H9 (cell line): ENCODE data around the gene PTGES2. TPM values are rescaled to one million over a fixed set of nuclear protein-coding genes. Genes with fewer than 3 reads are reported as not detected.

ENCODE experiments used
- DNase-seq: peaks from one replicate; pipeline ENCODE4 v3.0.0-alpha.2; 2017
- H2AFZ ChIP-seq: one replicate; pipeline ENCODE4 v1.6.1; 2013; ENCODE audit warnings: mild to moderate bottlenecking, low read length, control low read depth, moderate library complexity
- H2AK5ac ChIP-seq: 2 replicates; pipeline ENCODE4 v1.6.1; 2013; ENCODE audit warnings: low read length, control low read depth, mixed read lengths; ENCODE audit not compliant: insufficient read length
- H2BK120ac ChIP-seq: one replicate; pipeline ENCODE4 v1.6.1; 2013; ENCODE audit warnings: low read depth, mild to moderate bottlenecking, low read length, control low read depth, inconsistent platforms; ENCODE audit not compliant: poor library complexity, severe bottlenecking
- H2BK12ac ChIP-seq: 2 replicates; pipeline ENCODE4 v1.6.1; 2013; ENCODE audit warnings: low read length, control low read depth, mixed read lengths, low read depth; ENCODE audit not compliant: insufficient read length
- H2BK15ac ChIP-seq: 2 replicates; pipeline ENCODE4 v1.6.1; 2013; ENCODE audit warnings: low read depth, low read length, control low read depth
- H2BK20ac ChIP-seq: one replicate; pipeline ENCODE4 v1.6.1; 2013; ENCODE audit warnings: low read depth, mild to moderate bottlenecking, low read length, control low read depth, inconsistent platforms; ENCODE audit not compliant: poor library complexity, severe bottlenecking
- H2BK5ac ChIP-seq: 2 replicates; pipeline ENCODE4 v1.6.1; 2013; ENCODE audit warnings: low read length, control low read depth, mixed read lengths; ENCODE audit not compliant: insufficient read length
- H3K14ac ChIP-seq: 2 replicates; pipeline ENCODE4 v1.6.1; 2013; ENCODE audit warnings: low read length, control low read depth; ENCODE audit not compliant: insufficient read depth
- H3K18ac ChIP-seq: 2 replicates; pipeline ENCODE4 v1.6.1; 2013; ENCODE audit warnings: low read depth, mild to moderate bottlenecking, mixed read lengths, low read length, control low read depth; ENCODE audit not compliant: insufficient read length
- H3K23ac ChIP-seq: 2 replicates; pipeline ENCODE4 v1.6.1; 2013; ENCODE audit warnings: low read length, control low read depth, mixed read lengths, low read depth; ENCODE audit not compliant: insufficient read length
- H3K23me2 ChIP-seq: 2 replicates; pipeline ENCODE4 v1.6.1; 2013; ENCODE audit warnings: low read depth, mild to moderate bottlenecking, mixed read lengths, low read length, control low read depth; ENCODE audit not compliant: insufficient read length, poor library complexity, severe bottlenecking
- H3K27ac ChIP-seq: 2 replicates; pipeline ENCODE4 v1.5.1; 2013; ENCODE audit warnings: low read length, control low read depth, mixed read lengths, low read depth; ENCODE audit not compliant: insufficient read length
- H3K27me3 ChIP-seq: 2 replicates; pipeline ENCODE4 v1.6.1; 2013; ENCODE audit warnings: low read length, control low read depth, inconsistent platforms; ENCODE audit not compliant: insufficient read depth
- H3K4ac ChIP-seq: 2 replicates; pipeline ENCODE4 v1.6.1; 2013; ENCODE audit warnings: low read depth, mild to moderate bottlenecking, control low read depth, inconsistent platforms, low read length, moderate library complexity
- H3K4me1 ChIP-seq: 2 replicates; pipeline ENCODE4 v1.6.1; 2013; ENCODE audit warnings: low read length, control low read depth, inconsistent platforms; ENCODE audit not compliant: insufficient read depth
- H3K4me2 ChIP-seq: 2 replicates; pipeline ENCODE4 v1.6.1; 2013; ENCODE audit warnings: low read length, control low read depth, mixed read lengths; ENCODE audit not compliant: insufficient read length, insufficient read depth
- H3K56ac ChIP-seq: 2 replicates; pipeline ENCODE4 v1.6.1; 2013; ENCODE audit warnings: low read depth, mild to moderate bottlenecking, mixed read lengths, low read length, control low read depth; ENCODE audit not compliant: insufficient read length
- H3K79me1 ChIP-seq: 2 replicates; pipeline ENCODE4 v1.6.1; 2013; ENCODE audit warnings: low read depth, mild to moderate bottlenecking, moderate library complexity, low read length, control low read depth, inconsistent platforms; ENCODE audit not compliant: insufficient read depth, poor library complexity, severe bottlenecking
- H3K79me2 ChIP-seq: 2 replicates; pipeline ENCODE4 v1.6.1; 2013; ENCODE audit warnings: low read length, control low read depth, inconsistent platforms; ENCODE audit not compliant: insufficient read depth
- H3K9ac ChIP-seq: 2 replicates; pipeline ENCODE4 v1.6.1; 2013; ENCODE audit warnings: low read length, control low read depth, mixed read lengths; ENCODE audit not compliant: insufficient read length; ENCODE audit errors: extremely low read depth
- H3K9me3 ChIP-seq: one replicate; pipeline ENCODE4 v1.6.1; 2013; ENCODE audit warnings: low read depth, low read length, inconsistent platforms; ENCODE audit not compliant: control insufficient read depth
- H3T11ph ChIP-seq: one replicate; pipeline ENCODE4 v1.6.1; 2013; ENCODE audit warnings: mild to moderate bottlenecking, low read length, control low read depth, inconsistent platforms
- H4K20me1 ChIP-seq: one replicate; pipeline ENCODE4 v1.6.1; 2013; ENCODE audit not compliant: control insufficient read depth, insufficient read length, insufficient read depth
- H4K5ac ChIP-seq: 2 replicates; pipeline ENCODE4 v1.6.1; 2013; ENCODE audit warnings: low read depth, mild to moderate bottlenecking, mixed read lengths, low read length, control low read depth; ENCODE audit not compliant: insufficient read length
- H4K8ac ChIP-seq: replicated peaks from 2 replicates; pipeline ENCODE4 v1.6.1; 2013; ENCODE audit warnings: low read length, control low read depth, mixed read lengths, low read depth; ENCODE audit not compliant: insufficient read length
- H4K91ac ChIP-seq: 2 replicates; pipeline ENCODE4 v1.6.1; 2013; ENCODE audit warnings: low read depth, mild to moderate bottlenecking, moderate library complexity, mixed read lengths, low read length, control low read depth; ENCODE audit not compliant: insufficient read length
- H3K27ac Mint-ChIP-seq, 3 experiments: 2 replicates in 2 of 3; 3 replicates in 1 of 3; pipeline ENCODE4 v1.8.0; 2020 to 2021; ENCODE audit warnings: mixed read lengths in 3 of 3, mild to moderate bottlenecking in 1 of 3, moderate library complexity in 1 of 3
- H3K27me3 Mint-ChIP-seq: 2 replicates; pipeline ENCODE4 v1.8.0; 2021; ENCODE audit warnings: low read depth, mild to moderate bottlenecking, moderate library complexity, mixed read lengths
- H3K36me3 Mint-ChIP-seq, 3 experiments: 2 replicates in 2 of 3; 3 replicates in 1 of 3; pipeline ENCODE4 v1.8.0; 2020 to 2021; ENCODE audit warnings: low read depth in 3 of 3, mixed read lengths in 3 of 3; ENCODE audit not compliant: insufficient read depth in 1 of 3
- H3K4me1 Mint-ChIP-seq, 2 experiments: 2 replicates each; pipeline ENCODE4 v1.8.0; 2020; ENCODE audit warnings: mixed read lengths in 2 of 2
- H3K4me3 Mint-ChIP-seq, 2 experiments: 2 replicates in 1 of 2; 3 replicates in 1 of 2; pipeline ENCODE4 v1.8.0; 2020 to 2021; ENCODE audit warnings: mild to moderate bottlenecking in 2 of 2, mixed read lengths in 2 of 2, moderate library complexity in 1 of 2
- H3K9me3 Mint-ChIP-seq, 2 experiments: 2 replicates in 1 of 2; 3 replicates in 1 of 2; pipeline ENCODE4 v1.8.0; 2020; ENCODE audit warnings: mild to moderate bottlenecking in 2 of 2, mixed read lengths in 2 of 2, moderate library complexity in 1 of 2
- CTCF ChIP-seq: fragments of 200-600 bp; sonication (generic); conservative IDR thresholded peaks from 3 replicates; pipeline ENCODE4 v1.8.0; 2021; ENCODE audit warnings: antibody characterized with exemption, mild to moderate bottlenecking
- WGBS: extraction: QIAGEN DNeasy Blood & Tissue Kit; methylation state at CpG from one replicate; pipeline ENCODE4 v1.1.7; 2013; ENCODE audit warnings: missing lambda C conversion rate, low lambda C conversion rate, mixed read lengths; ENCODE audit not compliant: insufficient read length; ENCODE audit errors: extremely low coverage; 5-methylcytosine and 5-hydroxymethylcytosine counted together
- total RNA-seq: library from RNA; stranded (reverse); gene quantifications from 2 replicates; pipeline ENCODE4 v1.2.1, GENCODE V29; 2021

The PTGES2 gene
- total RNA-seq, 1 experiment from 2014 or later, result 63.9 TPM

DNA sequence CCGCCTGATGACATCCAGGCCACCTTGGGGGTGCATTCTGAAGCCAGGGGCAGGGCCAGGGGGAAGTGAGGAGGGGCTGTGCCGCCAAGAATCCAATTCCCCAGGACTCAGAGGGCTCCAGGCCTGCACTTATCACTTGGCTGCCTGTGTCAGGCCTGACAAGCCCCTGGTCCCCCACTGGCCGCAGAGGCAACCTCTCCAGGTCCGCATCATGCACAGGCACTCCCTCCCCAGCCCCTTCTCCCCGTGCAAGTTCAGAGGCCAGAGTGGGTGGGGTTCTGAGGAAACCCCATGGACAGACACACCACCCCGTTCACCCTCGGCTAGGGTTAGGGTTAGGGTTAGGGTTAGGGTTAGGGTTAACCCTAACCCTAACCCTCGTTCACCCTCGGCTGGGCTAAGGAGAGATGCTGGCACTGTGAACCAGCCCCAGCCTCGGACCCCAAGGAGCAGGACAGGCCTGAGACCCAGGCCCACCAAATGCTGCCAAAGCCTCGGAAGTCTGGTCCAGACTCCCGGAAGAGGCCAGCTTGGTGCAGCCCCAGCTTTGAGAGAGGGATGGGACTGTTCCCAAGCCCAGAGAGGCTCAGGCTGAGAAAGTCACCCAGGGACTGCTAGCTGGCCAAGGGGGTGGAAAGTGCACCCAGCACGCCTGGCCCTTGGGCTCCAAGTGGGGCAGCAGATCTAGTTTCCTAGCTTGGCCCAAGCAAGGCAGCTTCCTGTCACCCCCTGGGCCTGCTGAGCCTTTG, 26.6 kb upstream of the PTGES2 start:
- H2AFZ ChIP-seq, result no peak overlapping the region
- no peaks in the 10 kb centered on the region for H3K36me3 Mint-ChIP-seq
- WGBS, result no CpG with 5 or more reads among the region's 13 CpGs

More for the DNA sequence above, 26.6 kb upstream of the PTGES2 start:
- DNase-seq, result no peak
- Histone ChIP-seq H3K4ac (no peak overlapping the region), H3K79me2 (no peaks in the 10 kb centered on the region), H3K4me1 (no peaks in the 10 kb centered on the region), H4K20me1 (no peaks in the 10 kb centered on the region), H3K23ac (no peak overlapping the region), H3K79me1 (no peaks in the 10 kb centered on the region), H3K27me3 (no peaks in the 10 kb centered on the region), H3K9ac (no peak overlapping the region), H3K14ac (no peak overlapping the region), H3K56ac (no peak overlapping the region), H2BK20ac (no peak overlapping the region), H3K9me3 (no peaks in the 10 kb centered on the region), H3K23me2 (no peaks in the 10 kb centered on the region), H3T11ph (no peak overlapping the region), H3K4me2 (no peak overlapping the region), H2BK12ac (no peak overlapping the region), H3K18ac (no peak overlapping the region), H4K91ac (no peak overlapping the region), H2BK120ac (no peak overlapping the region), H2AK5ac (no peak overlapping the region), H2BK15ac (no peak overlapping the region), H4K8ac (no peak overlapping the region), H4K5ac (no peak overlapping the region), H3K27ac (no peak overlapping the region), H2BK5ac (no peak overlapping the region)
- Mint-ChIP-seq H3K9me3 (no peaks in the 10 kb centered on the region), H3K27me3 (peaks cover 10% of the 10 kb centered on the region), H3K4me1 (peaks cover 5 to 14% of the 10 kb centered on the region in 2 experiments), H3K4me3 (no peak overlapping the region), H3K27ac (no peak overlapping the region)
- no peak for TF ChIP-seq CTCF
